ENCODE results near the gene SMOC1.

The SMOC1 gene

GRCh38 chr14:69924201-69924600 lies 45.0 kb downstream of the SMOC1 start:
- H3K9me3 ChIP-seq: no peaks in the 10 kb centered on the region
- H3K27me3 ChIP-seq: peaks cover 26% of the 10 kb centered on the region
- no peaks in the 10 kb centered on the region for H3K4me1 ChIP-seq (ENCODE audit: control insufficient read depth in 1 of 2, insufficient read depth in 1 of 2, low read depth in 1 of 2, low read length in 1 of 2)
- H3K4me3 ChIP-seq (ENCODE audit: low read depth in 1 of 2, low read length in 1 of 2): no peak overlapping the region
- no peak for TF ChIP-seq CTCF (IDR thresholded peaks at IDR 0.05)
- H3K27ac ChIP-seq: no peak overlapping the region
- H3K36me3 ChIP-seq: no peaks in the 10 kb centered on the region

GRCh38 chr14:69928111-69928523 lies 48.9 kb downstream of the SMOC1 start:
- no peaks in the 10 kb centered on the region for H3K9me3 ChIP-seq
- H3K36me3 ChIP-seq: no peaks in the 10 kb centered on the region
- H3K27ac ChIP-seq: no peak overlapping the region
- TF ChIP-seq CTCF (IDR thresholded peaks at IDR 0.05): no peak
- no peak overlapping the region for H3K4me3 ChIP-seq (ENCODE audit: low read depth in 1 of 2, low read length in 1 of 2)
- H3K4me1 ChIP-seq (ENCODE audit: control insufficient read depth in 1 of 2, insufficient read depth in 1 of 2, low read depth in 1 of 2, low read length in 1 of 2): no peaks in the 10 kb centered on the region
- peaks cover 34% of the 10 kb centered on the region for H3K27me3 ChIP-seq

GRCh38 chr14:69930780-69931379 lies 51.7 kb downstream of the SMOC1 start:
- no peak for TF ChIP-seq CTCF (IDR thresholded peaks at IDR 0.05)
- no peak overlapping the region for H3K4me3 ChIP-seq (ENCODE audit: low read depth in 1 of 2, low read length in 1 of 2)
- no peaks in the 10 kb centered on the region for H3K4me1 ChIP-seq (ENCODE audit: control insufficient read depth in 1 of 2, insufficient read depth in 1 of 2, low read depth in 1 of 2, low read length in 1 of 2)
- no peaks in the 10 kb centered on the region for H3K36me3 ChIP-seq
- no peaks in the 10 kb centered on the region for H3K9me3 ChIP-seq
- peaks cover 28% of the 10 kb centered on the region for H3K27me3 ChIP-seq
- H3K27ac ChIP-seq: no peak overlapping the region

GRCh38 chr14:69931960-69932359 lies 52.7 kb downstream of the SMOC1 start:
- no peak for TF ChIP-seq CTCF (IDR thresholded peaks at IDR 0.05)
- no peak overlapping the region for H3K27ac ChIP-seq
- H3K4me1 ChIP-seq (ENCODE audit: control insufficient read depth in 1 of 2, insufficient read depth in 1 of 2, low read depth in 1 of 2, low read length in 1 of 2): no peaks in the 10 kb centered on the region
- peaks cover 30% of the 10 kb centered on the region for H3K27me3 ChIP-seq
- no peaks in the 10 kb centered on the region for H3K9me3 ChIP-seq
- H3K36me3 ChIP-seq: no peaks in the 10 kb centered on the region
- no peak overlapping the region for H3K4me3 ChIP-seq (ENCODE audit: low read depth in 1 of 2, low read length in 1 of 2)

- Histone ChIP-seq H3K27ac (no peak overlapping the region), H3K4me1 (ENCODE audit: control insufficient read depth in 1 of 2, insufficient read depth in 1 of 2, low read depth in 1 of 2, low read length in 1 of 2) (no peaks in the 10 kb centered on the region), H3K9me3 (no peaks in the 10 kb centered on the region), H3K4me3 (ENCODE audit: low read depth in 1 of 2, low read length in 1 of 2) (no peak overlapping the region), H3K36me3 (no peaks in the 10 kb centered on the region), H3K27me3 (peaks cover 33% of the 10 kb centered on the region)
- TF ChIP-seq CTCF (IDR thresholded peaks at IDR 0.05): no peak
These were observed 53.2 kb downstream of the SMOC1 start for GRCh38 chr14:69932391-69932790.

All from neutrophil (primary cell).